ENCODE results near the gene CASP5.

Gene CASP5

GRCh38 chr11:104967534-104968354, 55.2 kb downstream of the CASP5 start:
- TF ChIP-seq, protein P1, sequence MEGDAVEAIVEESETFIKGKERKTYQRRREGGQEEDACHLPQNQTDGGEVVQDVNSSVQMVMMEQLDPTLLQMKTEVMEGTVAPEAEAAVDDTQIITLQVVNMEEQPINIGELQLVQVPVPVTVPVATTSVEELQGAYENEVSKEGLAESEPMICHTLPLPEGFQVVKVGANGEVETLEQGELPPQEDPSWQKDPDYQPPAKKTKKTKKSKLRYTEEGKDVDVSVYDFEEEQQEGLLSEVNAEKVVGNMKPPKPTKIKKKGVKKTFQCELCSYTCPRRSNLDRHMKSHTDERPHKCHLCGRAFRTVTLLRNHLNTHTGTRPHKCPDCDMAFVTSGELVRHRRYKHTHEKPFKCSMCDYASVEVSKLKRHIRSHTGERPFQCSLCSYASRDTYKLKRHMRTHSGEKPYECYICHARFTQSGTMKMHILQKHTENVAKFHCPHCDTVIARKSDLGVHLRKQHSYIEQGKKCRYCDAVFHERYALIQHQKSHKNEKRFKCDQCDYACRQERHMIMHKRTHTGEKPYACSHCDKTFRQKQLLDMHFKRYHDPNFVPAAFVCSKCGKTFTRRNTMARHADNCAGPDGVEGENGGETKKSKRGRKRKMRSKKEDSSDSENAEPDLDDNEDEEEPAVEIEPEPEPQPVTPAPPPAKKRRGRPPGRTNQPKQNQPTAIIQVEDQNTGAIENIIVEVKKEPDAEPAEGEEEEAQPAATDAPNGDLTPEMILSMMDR (IDR thresholded peaks at IDR 0.05; ENCODE audit: low read depth, low read length): no peak
- peak overlapping the region; percentile 62 for H3K4me3 ChIP-seq (ENCODE audit: low read depth, low read length)

GRCh38 chr11:104965735-104966134, 57.2 kb downstream of the CASP5 start:
- H3K4me3 ChIP-seq (ENCODE audit: low read depth, low read length): peak overlapping the region; percentile 62

GRCh38 chr11:104964247-104964646, 58.7 kb downstream of the CASP5 start:
- TF ChIP-seq, protein P1 (IDR thresholded peaks at IDR 0.05; ENCODE audit: low read depth, low read length): no peak
- no peak overlapping the region for H3K4me3 ChIP-seq (ENCODE audit: low read depth, low read length)

More at GRCh38 chr11:104965735-104966134, 57.2 kb downstream of the CASP5 start:
- TF ChIP-seq, protein P1 (IDR thresholded peaks at IDR 0.05; ENCODE audit: low read depth, low read length): no peak

DNA sequence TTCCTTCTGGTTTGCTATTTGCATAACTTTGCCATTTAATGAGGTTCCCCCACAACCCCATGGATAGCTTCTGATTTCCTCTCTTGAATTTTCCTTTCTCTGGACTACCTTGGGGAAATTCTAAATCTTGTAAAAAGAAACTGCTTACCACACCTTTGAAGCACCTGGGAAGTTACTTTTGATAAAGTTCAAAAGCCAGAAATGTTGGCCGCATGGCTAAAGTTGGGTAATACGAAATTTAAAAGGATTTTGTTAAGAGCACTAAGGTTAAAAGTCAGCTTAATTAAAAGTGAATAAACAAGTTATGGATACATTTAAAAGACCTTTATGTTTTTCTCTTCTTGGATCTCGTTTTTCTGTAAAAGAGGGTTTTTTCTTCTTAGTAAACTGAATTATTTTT, 60.1 kb downstream of the CASP5 start:
- TF ChIP-seq, protein P1 (IDR thresholded peaks at IDR 0.05; ENCODE audit: low read depth, low read length): no peak
- no peak overlapping the region for H3K4me3 ChIP-seq (ENCODE audit: low read depth, low read length)

DNA sequence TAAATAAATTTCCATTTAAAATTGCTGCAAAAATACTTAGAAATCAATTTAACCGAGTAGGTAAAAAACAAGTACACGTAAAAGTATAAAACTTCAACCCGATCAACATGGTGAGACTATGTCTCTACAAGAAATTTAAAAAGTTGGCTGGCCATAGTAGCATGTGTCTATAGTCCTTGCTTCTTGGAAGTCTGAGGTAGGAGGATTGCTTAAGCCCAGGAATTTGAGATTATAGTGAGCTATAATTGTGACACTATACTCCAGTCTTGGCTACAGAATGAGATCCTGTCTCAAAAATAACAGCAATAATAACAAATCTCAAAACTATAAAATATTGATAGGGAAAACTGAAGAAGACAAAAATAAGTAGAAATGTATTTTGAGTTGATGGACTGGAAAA, 65.7 kb downstream of the CASP5 start:
- TF ChIP-seq, protein P1 (IDR thresholded peaks at IDR 0.05; ENCODE audit: low read depth, low read length): no peak
- no peak overlapping the region for H3K4me3 ChIP-seq (ENCODE audit: low read depth, low read length)

DNA sequence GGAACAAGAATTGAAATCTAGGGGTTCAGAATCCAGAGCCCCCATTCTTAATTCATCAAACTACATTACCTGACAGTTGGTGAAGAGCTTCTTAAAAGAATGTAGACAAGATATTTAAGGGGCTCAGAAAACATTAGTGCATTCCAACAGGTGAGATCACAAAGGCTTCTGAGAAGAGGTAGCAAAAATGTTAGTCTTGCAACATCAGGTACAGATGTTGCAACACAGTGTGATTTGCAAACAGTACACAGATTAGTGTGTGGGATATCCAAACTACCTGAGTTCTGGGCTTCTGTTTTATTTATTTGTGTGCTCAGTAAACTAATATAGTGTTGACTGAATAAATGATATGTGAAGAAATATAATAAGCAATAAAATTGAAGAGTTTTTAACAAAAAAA, 66.4 kb downstream of the CASP5 start:
- TF ChIP-seq, protein P1 (IDR thresholded peaks at IDR 0.05; ENCODE audit: low read depth, low read length): no peak
- H3K4me3 ChIP-seq (ENCODE audit: low read depth, low read length): no peak overlapping the region

GRCh38 chr11:104946907-104947306, 76.1 kb downstream of the CASP5 start:
- no peak overlapping the region for H3K4me3 ChIP-seq (ENCODE audit: low read depth, low read length)
- TF ChIP-seq, protein P1 (IDR thresholded peaks at IDR 0.05; ENCODE audit: low read depth, low read length): 0 out of 2 replicates have a peak, but pooled peaks have one; percentile 32
